CD4-positive, alpha-beta T cell treated with Interleukin-4 for 4 hours (primary cell): Measurements from ENCODE around the gene DPP6.

Experiments used
- DNase-seq: peaks from one replicate; pipeline ENCODE4 v3.0.0-alpha.2; 2020

Gene DPP6

DNA sequence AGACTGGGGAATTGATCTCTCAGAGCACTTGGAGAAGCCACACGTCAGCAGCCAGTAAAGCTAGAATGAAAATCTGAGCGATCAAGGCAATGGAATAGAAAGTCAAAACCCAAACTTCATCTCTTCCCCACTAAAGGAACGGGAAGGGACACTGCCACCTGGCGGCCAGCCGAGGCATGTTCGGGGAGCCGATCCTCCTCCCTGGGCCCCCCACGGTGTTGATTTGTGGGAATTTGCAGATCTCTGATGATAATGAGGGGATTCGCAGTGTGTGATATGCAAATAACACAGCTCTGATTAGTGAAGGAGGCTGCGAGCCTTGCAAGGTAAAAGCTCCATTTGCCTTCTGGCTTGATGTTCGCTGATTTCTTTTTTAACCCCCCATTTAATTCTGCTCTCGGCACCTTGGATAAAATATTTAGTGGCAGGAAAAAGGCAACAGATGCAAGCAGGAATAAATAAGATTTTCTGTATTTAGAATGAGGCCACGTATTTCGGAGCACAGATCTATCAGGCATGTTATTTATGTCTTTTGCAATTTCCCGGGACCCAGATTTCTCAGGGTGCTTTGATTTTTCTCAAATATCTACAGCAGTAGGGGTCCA is 692.2 kb downstream of the DPP6 start:
- no peak for DNase-seq

DNA sequence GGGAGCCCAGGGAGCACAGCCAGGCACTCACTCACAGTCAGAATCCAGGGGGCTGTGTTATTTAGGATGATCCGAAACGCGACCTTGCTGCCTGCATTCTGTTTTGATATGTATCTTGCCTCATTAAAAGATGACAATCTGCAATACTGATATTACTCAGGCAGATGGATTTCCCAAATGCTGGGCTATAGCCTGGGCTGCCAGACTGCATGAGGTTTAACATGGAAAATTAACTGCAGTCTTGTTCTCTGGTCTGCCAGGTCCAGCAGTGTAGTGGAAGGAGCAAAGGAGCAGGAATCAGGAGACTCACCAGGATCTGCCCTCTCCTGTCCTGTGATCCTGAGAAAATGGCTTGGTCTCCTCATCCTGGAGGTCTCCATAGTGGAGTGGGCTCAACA is 692.7 kb downstream of the DPP6 start:
- no peak for DNase-seq

DNA sequence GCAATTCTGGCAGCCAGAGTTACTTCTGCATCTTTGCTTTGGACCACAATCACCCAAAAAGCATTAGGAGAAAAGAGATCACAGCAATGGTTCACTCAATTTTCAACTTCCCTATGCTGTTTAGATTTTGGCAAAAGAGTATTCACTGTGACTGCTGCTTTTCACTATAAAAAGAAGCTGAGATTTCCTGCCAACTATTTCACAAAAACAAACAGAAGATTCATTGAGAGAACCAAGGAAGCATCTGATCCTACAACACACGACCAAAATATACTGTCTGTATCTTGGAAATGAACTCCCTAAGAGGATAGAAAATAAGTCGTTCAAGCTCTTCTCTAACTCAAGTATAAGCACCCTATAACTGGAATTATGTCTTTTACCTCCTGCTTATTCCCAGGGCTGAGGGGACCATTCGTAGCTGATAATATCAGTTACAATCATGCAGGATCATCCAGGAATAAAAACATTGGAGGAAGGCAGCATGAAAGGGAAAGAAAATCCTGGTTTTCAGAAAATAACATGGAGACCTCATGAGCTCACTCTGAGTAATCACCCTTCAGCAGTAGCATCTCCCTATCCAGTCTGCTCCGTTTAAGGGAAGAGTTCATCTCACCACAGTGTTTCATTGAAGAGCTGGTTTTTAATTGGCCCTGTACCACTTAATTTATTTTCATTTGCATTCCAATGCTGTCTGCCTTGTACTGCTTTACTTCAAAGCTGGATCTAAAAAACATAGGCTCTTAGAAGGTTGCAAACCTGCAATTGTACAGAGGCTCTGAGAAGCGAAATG is 694.6 kb downstream of the DPP6 start:
- no peak for DNase-seq

DNA sequence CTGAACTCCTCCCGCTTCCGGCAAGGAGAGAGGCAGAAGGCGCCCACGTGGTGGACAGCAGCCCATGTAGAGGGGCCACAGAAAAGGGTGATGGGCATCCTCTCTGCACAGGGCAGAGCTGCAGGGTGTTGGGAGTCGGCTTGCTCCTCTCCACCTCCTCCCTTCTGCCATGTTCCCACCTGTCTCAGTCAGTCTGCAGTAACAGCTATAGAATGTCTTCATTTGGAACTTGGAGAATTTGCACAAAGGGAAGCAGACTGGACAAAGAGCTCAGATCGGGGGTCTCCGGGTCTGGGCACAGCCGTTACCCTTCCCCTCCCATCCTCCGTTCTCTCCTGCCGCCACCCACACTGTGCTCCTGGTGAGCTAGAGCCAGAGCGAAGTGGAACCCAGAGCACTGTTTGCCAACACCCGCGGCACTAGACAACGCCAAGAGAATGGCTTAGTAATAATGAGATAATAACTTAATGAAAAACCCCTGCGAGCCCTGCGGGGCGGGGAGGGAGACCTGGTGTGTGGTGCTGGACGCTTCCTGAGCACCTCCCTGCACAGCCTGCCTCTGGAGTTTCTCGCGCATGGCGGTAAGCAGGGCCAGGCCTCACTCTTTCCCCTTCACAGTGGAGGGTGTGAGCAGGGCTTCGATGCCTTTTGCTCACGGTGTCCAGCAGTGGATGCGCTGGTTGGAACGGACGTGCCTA is 696.0 kb downstream of the DPP6 start:
- no peak for DNase-seq

DNA sequence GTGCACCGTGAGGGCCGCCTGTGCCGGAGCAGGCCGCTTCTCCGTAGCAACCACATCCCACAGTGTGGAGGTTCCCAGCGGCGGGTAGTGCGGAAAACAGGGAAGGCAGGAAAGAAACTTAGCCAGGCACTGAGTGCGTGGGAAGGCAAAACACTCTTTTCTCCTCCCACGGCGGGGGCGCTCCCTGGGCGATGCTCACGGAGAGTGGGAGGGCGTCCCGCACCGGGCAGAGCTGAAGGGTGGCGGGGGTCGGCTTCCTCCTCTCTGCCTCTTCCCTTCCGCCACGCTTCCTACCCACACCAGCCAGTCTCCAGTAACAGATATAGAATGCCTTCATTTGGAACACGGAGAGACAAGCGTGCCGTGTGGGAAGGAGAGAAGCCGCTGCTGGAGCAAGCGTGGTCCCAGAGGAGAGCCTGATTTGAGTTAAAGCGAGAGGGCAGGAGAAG is 698.2 kb downstream of the DPP6 start:
- DNase-seq: no peak

DNA sequence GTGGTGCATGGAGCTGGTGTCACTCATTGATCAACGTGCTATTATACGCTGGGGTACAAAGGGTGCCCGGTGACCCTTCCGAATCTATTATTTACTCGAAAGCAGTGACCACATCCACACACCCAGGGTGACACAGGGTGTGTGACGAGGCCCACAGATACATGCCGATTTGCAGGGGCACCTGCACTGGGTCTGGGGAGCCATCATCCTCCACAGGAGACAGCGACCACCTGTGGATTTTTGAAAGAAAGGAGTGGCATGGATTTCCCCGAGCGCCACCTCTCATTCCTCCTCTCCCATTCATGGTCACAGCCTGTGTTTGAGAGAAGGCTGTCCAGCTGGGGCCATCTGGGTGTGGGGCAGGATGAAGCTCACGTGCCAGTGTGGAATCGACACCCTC is 701.0 kb downstream of the DPP6 start:
- no peak for DNase-seq

DNA sequence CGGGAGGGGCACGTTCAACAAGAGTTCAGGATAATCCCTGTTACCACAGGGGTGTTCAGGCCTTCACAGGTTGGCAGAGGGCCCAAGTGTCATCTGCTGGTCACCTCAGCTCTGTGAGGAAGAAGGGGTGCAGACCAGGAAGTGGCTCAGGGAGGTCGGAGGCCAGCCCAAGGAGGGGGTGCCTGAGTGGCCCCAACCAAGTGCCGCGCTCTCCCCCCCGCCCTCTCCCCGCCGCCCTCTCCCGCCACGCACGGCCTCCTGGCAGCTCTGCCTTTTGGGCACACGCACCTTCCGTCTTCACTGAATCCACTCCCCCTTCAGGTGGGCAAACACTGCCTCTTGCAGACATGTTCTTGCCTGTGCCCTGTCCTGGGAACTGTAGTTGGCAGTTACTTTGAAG is 705.6 kb downstream of the DPP6 start:
- no peak for DNase-seq

DNA sequence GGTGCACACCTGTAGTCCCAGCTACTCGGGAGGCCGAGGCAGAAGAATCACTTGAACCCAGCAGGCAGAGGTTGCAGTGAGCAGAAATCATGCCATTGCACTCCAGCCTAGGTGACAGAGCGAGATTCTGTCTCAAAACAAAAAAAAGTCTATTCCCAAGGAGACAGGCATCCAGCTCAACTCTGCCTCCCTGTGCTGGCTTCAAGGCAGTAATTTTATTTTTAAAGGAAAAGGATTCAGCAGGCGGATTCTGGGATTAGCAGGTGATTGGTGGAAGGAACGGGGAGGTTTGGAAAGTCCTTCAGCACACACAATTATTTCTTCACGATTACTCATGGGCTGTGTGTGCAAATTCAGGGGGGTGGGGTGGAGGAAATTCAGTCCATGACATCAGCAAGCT is 707.8 kb downstream of the DPP6 start:
- DNase-seq: no peak

DNA sequence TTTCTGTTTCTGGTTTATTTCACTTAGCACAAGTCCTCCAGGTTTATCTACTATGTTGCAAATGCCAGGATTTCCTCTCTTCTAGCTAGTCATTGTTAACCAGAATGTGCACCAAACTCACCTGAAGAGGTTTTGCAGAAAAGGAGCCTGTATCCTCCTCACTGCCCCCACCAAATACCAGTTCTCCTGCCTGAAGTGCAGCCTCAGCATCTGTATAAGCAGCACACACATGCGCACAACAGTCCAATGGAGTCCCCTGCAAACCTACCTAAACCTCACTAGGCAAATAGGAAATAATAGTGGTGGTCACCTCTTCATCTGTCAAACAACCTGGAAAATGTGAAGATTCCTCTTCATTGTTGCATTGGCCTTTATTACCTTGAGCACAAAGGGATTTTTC is 712.9 kb downstream of the DPP6 start:
- DNase-seq: no peak

DNA sequence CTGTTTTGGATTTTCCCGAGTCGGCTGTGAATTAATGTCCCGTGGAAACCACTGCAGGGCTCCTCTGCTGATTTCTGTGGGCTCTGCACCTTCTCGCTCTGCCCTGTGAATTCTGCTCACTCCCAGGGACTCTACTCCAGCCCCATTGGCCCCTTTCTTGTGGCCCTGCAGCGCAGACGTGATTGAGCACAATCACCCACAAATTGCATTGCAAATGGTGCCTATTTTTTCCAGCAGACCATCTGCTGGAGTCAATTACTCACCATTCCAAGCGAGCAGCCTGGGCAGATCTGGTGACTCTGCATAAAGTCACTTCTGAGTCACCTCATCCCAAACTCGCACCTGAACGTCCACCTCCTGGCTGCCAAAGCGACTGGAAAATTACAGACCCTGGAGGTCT is 714.9 kb downstream of the DPP6 start:
- DNase-seq: no peak

DNA sequence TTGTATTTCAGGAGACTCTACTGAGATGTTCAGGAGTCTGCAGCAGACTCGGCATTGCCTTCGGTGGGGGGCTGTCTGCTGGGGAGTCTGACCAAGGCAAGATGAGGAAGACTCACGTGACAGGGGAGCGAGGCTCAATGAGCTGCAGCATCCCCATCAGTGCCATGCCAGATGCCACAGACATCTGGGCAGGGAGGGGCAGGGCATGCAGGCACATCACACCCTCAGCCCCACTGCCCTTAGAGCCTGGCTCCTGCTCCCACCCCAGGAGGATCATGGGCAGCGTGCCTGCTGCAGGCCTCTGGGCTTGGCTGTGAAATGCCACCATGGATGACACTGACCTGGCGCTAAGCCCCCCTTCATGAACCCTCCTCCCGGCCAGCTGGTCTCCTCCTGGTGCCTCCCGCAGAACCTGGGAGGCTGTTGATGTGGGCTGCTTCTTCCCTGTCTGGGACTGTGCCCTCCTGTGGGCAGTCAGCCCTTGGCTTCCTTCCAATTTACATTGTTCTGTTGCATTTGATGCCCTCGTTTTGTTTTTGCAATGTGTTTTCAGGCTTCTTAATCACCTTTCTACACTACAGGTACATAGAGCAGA is 715.7 kb downstream of the DPP6 start:
- DNase-seq: no peak

DNA sequence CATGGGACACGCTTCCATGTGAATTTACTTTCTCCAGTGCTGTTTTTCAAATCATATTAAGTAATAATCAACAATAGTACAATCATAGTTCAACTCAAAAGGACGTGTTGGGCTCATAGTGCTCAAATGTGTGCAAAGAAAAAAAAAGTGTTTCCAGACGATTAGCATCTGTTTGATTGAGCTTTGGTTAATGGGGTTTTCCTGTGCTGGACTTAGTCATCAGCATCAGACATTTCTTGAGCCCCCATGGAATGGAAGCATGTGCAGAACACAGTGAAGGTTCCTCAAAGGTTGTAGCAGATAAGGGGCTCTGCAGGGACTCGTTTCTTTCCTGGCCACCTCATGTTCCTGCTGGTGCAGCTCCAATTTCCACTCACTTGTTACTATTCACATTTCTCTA is 716.8 kb downstream of the DPP6 start:
- DNase-seq: no peak

DNA sequence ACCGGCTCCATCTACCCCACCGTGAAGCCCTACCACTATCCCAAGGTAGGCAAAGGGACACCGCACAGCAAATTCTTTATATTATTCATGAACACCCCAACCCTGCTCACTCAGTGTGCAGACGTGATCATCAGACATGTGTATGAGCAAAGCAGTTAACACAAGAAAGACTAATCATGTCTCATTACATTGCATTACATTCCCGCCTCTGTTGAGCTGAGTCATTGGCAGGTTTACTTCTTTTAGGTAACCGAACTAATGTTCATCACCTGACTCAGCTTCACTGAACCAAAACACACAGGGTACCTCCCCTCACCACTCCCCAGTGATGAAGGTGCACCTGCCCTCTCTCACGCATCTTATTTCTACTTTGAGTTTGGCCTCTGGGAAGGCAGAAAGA is 717.3 kb downstream of the DPP6 start:
- DNase-seq: no peak

DNA sequence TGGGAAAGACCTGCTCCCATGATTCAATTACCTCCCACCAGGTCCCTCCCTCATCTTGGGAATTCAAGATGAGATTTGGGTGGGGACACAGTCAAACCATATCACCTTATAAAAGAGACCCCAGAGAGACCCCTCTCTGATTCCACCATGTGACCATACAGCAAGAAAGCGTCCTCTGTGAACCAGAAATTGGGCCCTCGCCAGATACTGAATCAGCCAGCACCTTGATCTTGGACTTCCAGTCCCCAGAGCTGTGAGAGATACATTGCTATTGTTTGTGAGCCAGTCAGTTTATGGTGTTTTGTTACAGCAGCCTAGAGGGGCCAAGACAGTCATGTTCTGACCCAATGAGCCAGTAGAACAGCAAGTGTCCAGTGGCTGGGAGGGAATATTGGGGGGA is 718.2 kb downstream of the DPP6 start:
- DNase-seq: no peak

DNA sequence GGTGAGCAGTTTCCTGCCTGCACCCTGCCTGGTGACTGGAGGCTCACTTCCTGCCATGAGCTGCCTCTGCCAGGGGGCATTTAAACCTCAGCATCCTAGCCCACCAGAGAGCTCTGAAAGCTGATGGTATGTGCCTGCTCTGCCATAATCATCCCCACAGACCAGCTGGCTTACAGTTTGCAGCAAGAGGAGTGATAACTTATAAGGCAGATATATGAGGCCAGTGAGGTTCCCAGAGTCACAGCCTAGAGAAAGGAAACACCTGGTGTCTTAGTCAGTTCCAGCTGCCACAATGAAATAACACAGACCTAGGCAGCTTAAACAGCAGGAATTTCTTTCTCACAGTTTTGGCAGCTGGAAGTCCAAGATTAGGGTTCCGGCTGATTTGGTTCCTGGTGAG is 718.8 kb downstream of the DPP6 start:
- DNase-seq: no peak

DNA sequence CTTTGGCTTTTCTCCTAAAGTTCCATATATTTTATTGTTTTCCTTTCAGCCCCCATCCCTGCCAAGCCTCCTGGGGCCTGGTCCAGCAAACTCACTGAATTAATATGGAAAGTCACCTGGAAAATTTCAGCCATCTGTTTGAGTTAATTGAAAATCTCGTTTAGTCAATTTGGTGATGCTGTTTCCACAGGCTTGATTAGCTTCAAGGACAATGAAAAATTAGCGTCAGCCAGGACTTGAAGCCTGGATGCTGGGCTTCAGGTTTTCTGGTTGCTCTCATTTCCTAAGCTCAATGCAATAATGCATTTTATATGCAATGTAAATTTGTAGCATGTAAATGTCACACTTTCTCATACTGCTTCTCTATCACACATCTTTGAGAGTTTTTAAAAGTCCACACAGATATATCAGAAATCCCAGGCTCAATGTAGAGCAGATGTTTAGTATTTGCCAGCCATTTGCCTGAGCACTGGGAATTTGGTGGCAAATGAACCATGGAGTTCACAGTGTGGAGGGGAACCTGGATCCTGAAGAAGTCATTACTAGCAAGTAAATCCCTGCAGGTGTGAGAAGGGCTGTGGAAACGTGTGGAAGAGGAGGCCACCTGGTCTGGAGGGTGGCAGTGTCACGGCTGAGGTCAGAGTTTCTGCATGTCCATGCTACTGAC is 722.2 kb downstream of the DPP6 start:
- DNase-seq: no peak

DNA sequence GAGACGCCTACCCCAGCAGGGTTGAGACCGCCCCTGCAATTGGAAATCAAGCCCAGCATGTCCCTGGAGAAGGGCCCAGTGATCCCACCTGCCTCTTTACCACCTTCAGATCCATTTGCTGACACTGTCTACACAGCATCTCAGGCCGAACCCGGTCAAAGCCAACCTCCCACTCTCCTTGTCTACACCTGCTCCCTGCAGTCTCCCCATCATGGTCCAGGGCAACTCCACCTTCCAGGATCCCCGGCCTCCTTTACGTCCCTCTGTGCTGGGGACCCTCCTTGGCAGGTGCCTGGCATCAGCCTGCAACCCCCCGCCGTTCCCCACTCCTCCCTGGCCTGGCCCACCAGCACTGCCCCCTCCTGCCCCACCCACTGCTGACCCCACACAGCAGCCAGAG is 723.5 kb downstream of the DPP6 start:
- DNase-seq: no peak

DNA sequence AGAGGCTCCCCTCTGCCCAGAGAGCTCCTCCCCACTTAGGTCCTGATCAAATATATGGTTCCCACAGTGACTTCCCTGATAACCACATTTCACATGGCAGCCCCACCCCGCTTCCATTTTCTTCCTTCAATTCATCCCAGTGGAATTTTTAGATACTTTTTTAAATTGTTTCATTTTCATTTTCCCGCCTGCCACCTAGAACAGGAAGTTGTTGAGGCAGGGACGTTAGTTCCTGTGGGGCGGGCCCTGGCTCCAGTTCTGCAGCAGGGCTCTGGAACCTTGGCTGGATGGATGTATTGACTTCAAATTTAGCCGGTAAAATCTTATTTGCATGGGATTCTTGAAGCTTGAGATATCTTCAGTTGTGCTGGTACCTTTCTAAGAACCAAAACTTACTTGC is 724.2 kb downstream of the DPP6 start:
- no peak for DNase-seq

DNA sequence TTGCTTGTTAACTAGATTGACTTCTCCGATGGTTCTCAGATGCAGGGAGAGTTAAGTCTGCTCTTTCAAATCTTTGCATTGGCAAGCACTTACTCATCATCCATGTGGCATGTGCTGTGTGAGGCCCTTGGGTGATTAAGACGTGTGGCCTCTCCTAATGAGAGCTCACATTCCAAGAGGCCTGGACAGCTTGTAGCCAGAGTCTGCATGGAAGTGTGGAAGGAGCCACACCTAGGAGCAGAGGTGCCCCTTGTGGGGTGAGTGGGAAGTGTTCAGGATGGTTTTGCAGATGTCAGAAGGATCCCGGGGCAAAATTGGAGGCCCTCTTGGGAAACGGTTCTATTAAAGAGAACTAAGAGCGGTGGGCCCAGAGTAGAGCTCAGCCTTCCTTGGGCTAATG is 724.8 kb downstream of the DPP6 start:
- DNase-seq: no peak

DNA sequence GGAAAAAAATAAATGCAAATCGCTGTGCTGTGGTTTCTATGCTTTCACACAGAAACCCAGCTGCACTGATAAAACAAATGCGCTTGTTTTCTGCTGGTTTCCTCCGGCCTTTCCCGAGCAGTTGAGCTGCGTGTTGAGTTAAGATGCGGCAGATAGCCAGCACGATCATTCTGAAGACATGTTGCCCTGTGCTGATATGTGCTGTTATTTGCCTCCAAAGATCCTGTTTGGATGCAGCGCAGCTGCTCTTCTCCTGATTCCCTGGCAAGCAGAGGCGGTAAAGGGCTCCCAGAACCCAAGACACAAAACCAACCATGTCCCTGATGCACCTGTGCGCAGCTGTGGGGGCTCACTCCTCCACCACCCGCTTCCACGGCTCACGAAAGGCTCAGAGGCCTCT is 725.3 kb downstream of the DPP6 start:
- DNase-seq: no peak

DNA sequence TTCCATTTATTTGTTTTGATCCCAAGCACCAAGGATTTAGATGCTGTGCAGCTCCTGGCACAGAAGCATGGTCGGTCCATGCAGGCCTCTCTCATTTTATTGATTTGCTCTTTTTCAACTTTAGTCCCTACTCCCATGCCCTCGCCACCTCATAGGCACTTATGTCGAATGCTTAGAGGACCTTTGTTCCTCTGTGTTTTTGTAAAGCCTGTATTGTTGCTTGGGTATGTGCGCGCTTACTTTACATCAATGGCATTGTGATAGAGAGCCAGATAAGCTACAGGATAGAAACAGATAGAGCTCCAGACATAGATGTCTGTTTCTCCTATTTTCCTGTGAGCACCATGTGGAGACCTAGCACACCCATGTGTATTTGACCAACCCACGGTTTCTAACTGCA is 725.7 kb downstream of the DPP6 start:
- no peak for DNase-seq

DNA sequence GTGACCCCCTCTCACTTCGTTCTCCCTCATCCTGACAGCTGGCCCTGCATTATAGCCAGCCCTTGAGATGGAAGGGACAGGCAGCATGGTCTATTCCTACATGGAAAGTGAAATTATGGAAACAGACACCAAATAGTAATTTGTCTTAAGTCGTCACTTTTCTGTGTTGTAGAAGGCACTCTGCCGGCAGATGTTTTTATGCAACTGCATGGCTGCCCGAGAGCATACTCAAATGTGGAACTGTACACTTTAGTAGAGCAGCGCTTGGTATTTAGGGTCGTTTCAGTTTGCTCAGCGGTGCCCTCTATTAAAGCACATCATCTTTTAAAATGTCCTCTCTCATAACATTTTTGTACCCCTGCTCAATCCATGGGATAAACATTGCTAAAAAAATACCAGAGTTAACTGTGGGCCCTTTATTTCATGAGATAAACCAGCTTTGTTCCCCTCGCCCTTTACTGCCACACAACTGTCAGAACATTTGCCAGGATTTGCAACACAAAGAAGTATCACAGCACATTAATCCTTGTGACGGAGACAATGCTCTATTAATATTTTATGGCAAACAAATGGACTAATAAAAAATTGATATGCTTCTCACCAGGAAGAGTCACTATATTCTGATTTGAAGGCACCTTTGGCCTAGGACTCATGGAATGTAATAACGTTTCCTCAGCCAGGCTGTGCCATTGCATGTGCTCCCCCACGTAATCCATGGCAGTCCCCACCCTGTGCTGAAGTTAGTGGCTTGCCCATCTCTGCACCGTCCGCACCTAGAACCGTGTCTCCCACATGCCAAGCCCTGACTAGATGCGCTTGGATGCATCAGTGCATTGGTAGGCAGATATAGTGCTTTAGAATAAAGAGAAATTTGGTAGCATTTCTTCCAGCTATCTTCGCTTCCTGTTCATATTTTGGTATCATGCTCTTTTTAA is 729.4 kb downstream of the DPP6 start:
- no peak for DNase-seq
